HFFc6 (cell line): ENCODE results near the gene ZNF800. TPM values are rescaled to one million over a fixed set of nuclear protein-coding genes. Genes with fewer than 3 reads are reported as not detected.

Experiments
- DNase-seq: peaks from one replicate; pipeline ENCODE4 v3.0.0-alpha.2; 2018
- H3K27ac Mint-ChIP-seq: 2 replicates; pipeline ENCODE4 v1.8.0; 2020; ENCODE audit warnings: mild to moderate bottlenecking, mixed read lengths
- H3K27me3 Mint-ChIP-seq: 2 replicates; pipeline ENCODE4 v1.8.0; 2021; ENCODE audit warnings: mild to moderate bottlenecking, moderate library complexity, mixed read lengths; ENCODE audit not compliant: insufficient read depth
- H3K36me3 Mint-ChIP-seq: 2 replicates; pipeline ENCODE4 v1.8.0; 2021; ENCODE audit warnings: low read depth, mixed read lengths
- H3K4me1 Mint-ChIP-seq: 2 replicates; pipeline ENCODE4 v1.8.0; 2020; ENCODE audit warnings: low read depth, mixed read lengths
- H3K4me3 Mint-ChIP-seq: 2 replicates; pipeline ENCODE4 v1.8.0; 2020; ENCODE audit warnings: mild to moderate bottlenecking, moderate library complexity, mixed read lengths
- H3K9me3 Mint-ChIP-seq: 2 replicates; pipeline ENCODE4 v1.8.0; 2020; ENCODE audit warnings: mild to moderate bottlenecking, mixed read lengths
- total RNA-seq, 6 experiments: library from RNA; stranded (reverse); fragmentation: NEBNext Ultra II Directional; extraction: Animal tissue kit (Norgen Biotek cat#: 25700); gene quantifications; 2 replicates in 1 of 6; 3 replicates in 5 of 6; pipeline ENCODE4 v1.2.3, GENCODE V29; 2021
- TF ChIP-seq, protein P1 (sequence below): fragments of 200-600 bp; sonication (generic); IDR thresholded peaks from 2 replicates; pipeline ENCODE4 v1.5.0; 2021; ENCODE audit warnings: antibody characterized with exemption, mild to moderate bottlenecking

The ZNF800 gene
- total RNA-seq, 6 experiments from 2014 or later: 24.3 to 26.7 (median 25.7) TPM

DNA sequence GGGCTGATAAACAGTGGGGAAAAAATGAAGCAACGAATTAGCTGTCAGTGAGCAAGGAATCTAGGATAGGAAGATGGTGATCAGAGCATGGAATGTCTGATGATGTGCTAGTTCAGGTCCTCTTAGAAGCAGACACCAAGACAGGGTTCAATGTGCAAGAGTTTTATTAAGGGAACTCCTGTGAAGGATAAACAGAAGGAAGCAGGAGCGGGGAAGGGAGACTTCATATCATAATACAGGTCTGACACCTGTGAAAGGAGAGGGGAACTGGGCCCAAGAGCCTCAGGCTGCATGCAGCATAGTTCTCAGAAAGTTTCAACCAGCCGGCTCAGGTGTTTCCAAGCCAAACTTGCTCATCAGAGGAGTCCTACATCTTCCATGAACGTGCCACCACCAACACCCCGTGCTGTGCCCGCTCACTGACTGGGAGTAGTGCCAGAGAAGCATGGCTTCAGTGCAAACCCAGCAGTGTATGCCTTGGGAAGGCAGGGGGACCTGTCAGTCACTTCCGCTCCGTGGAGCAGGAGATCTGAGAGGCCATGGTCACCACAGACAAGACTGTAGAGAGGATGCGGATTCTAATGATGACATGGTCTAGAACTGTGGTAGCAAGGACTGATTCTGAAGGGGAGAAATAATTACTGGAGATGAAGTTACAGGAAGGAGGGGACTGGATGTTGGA, 45.8 kb downstream of the ZNF800 start:
- Mint-ChIP-seq H3K27ac (no peak overlapping the region), H3K4me3 (no peak overlapping the region), H3K36me3 (peaks cover 12% of the 10 kb centered on the region; the same call in 1 of the 2 replicates), H3K27me3 (no peaks in the 10 kb centered on the region; the same call in 1 of the 2 replicates), H3K4me1 (no peaks in the 10 kb centered on the region; the same call in 1 of the 2 replicates), H3K9me3 (no peaks in the 10 kb centered on the region)
- DNase-seq: no peak
- TF ChIP-seq, protein P1, sequence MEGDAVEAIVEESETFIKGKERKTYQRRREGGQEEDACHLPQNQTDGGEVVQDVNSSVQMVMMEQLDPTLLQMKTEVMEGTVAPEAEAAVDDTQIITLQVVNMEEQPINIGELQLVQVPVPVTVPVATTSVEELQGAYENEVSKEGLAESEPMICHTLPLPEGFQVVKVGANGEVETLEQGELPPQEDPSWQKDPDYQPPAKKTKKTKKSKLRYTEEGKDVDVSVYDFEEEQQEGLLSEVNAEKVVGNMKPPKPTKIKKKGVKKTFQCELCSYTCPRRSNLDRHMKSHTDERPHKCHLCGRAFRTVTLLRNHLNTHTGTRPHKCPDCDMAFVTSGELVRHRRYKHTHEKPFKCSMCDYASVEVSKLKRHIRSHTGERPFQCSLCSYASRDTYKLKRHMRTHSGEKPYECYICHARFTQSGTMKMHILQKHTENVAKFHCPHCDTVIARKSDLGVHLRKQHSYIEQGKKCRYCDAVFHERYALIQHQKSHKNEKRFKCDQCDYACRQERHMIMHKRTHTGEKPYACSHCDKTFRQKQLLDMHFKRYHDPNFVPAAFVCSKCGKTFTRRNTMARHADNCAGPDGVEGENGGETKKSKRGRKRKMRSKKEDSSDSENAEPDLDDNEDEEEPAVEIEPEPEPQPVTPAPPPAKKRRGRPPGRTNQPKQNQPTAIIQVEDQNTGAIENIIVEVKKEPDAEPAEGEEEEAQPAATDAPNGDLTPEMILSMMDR: no peak

DNA sequence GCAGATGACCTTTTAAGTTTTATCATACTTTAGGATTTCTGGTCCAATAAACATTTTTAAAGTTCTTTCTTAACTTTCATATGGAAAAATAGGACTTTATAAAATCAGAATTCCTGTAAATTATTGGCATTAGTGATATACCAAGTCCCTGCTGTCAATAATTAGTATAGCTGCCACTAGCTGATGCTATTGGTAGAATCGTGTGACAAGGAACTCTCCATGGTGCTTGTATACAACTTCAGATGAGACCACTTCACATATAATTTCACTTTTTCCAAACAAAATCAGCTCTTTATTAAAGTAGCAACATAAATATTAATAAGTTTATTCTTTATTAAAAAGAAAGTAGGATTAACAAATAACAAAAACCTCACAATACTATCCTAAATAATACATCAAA, 49.9 kb downstream of the ZNF800 start:
- TF ChIP-seq, protein P1: no peak
- Mint-ChIP-seq H3K36me3 (peaks cover 12% of the 10 kb centered on the region; the same call in 1 of the 2 replicates), H3K27ac (no peak overlapping the region), H3K4me1 (no peaks in the 10 kb centered on the region; the same call in 1 of the 2 replicates), H3K27me3 (peaks cover 2% of the 10 kb centered on the region), H3K9me3 (no peaks in the 10 kb centered on the region), H3K4me3 (no peak overlapping the region)
- no peak for DNase-seq

DNA sequence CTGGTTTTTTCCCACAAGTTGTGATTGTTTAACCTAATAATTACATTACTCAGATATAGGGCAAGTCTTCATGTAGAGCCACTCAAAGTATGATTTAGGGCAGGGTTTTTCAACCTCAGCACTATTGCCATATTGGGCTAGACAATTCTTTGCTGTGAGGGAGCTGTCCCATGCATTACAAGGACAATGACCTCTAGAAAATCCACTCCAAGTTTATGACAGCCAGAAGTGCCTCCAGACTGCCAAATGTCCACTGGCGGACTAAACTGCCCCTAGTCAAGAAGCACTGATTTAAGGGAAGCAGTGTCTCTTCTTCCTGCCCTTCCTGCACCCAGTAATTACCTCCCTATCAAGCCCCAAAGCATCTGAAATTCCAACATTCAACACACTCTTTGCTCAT, 54.4 kb downstream of the ZNF800 start:
- no peak overlapping the region for H3K4me3 Mint-ChIP-seq
- DNase-seq: no peak
- TF ChIP-seq, protein P1: no peak
- H3K36me3 Mint-ChIP-seq: no peaks in the 10 kb centered on the region
- no peaks in the 10 kb centered on the region for H3K4me1 Mint-ChIP-seq
- H3K9me3 Mint-ChIP-seq: no peaks in the 10 kb centered on the region
- peaks cover 2% of the 10 kb centered on the region for H3K27me3 Mint-ChIP-seq
- H3K27ac Mint-ChIP-seq: no peak overlapping the region

DNA sequence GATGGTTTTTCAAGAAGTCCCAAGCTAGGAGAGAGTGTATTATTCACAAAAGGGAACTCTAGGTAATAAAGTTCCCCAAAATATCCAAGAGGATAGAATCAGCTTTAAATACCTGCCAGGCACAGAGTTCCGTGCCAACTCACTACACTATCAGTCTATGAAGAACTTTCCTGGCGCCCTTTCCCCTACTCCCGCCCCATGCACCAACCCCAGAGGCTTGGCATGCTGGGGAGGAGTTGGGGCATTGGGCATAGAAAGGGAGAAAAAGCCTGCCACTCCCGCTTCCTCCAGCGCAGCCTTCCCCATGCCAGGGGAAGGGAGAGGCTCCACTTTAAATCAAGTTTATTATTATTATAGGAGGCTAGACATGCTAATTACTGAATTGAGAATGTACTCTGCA, 54.9 kb downstream of the ZNF800 start:
- no peaks in the 10 kb centered on the region for H3K36me3 Mint-ChIP-seq
- no peak for DNase-seq
- no peaks in the 10 kb centered on the region for H3K4me1 Mint-ChIP-seq
- H3K27ac Mint-ChIP-seq: no peak overlapping the region
- H3K4me3 Mint-ChIP-seq: no peak overlapping the region
- peaks cover 2% of the 10 kb centered on the region for H3K27me3 Mint-ChIP-seq
- TF ChIP-seq, protein P1: no peak
- H3K9me3 Mint-ChIP-seq: no peaks in the 10 kb centered on the region

DNA sequence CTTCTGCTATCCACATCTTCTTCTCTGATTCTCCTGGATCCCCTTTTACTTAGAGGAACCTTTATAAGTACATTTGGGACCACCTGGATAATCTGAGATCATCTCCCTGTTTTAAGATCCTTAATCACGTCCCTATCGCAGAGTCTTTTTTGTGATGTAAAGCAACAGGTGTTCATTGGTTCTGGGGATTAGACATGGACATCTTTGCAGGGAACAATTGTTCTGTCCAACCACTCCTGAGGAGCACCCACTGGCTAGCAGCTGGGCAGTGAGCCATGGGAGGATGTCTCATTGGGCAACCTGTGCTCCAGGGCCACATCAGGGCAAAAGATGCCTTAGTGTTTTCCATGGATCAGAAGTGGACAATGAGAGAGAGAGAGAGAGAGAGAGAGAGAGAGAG, 56.0 kb downstream of the ZNF800 start:
- no peak for DNase-seq
- no peaks in the 10 kb centered on the region for H3K9me3 Mint-ChIP-seq
- no peaks in the 10 kb centered on the region for H3K4me1 Mint-ChIP-seq
- no peak overlapping the region for H3K4me3 Mint-ChIP-seq
- TF ChIP-seq, protein P1: no peak
- peaks cover 2% of the 10 kb centered on the region for H3K27me3 Mint-ChIP-seq
- H3K36me3 Mint-ChIP-seq: no peaks in the 10 kb centered on the region
- no peak overlapping the region for H3K27ac Mint-ChIP-seq
